ENCODE results near the gene KRT1. TPM values are rescaled to one million over a fixed set of nuclear protein-coding genes. Genes with fewer than 3 reads are reported as not detected.

Gene KRT1
- total and polyA plus RNA-seq, 5 donors, result not detected

DNA sequence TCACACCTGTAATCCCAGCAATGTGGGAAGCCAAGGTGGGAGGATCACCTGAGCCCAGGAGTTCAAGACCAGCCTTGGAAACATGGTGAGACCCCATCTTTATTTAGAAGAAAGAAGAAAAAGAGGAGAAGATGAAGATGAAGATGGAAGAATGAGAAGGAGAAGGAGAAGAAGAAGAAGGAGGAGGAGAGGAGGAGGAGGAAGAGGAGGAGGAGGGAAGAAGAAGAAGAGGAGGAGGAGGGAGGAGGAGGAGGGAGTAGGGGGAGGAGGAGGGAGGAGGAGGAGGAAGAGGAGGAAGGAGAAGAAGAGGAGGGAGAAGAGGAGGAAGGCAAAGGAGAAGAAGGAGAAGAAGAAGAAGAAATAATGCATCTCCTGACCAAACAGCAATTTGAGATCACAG, 9.0 kb upstream of the KRT1 start:
- intact Hi-C loops (cut with DNase I), result no loop called here
- no peak for ATAC-seq
- H3K4me3 ChIP-seq (ENCODE audit: low read length), result no peak overlapping the region
- no peak for DNase-seq
- H3K27me3 ChIP-seq (ENCODE audit: control insufficient read depth, insufficient read depth), result no peaks in the 10 kb centered on the region
- no peak overlapping the region for H3K27ac ChIP-seq (ENCODE audit: low read length)
- no peaks in the 10 kb centered on the region for H3K4me1 ChIP-seq (ENCODE audit: control insufficient read depth, insufficient read depth, low read length)
- H3K9me3 ChIP-seq (ENCODE audit: control insufficient read depth, low read length), result no peaks in the 10 kb centered on the region

DNA sequence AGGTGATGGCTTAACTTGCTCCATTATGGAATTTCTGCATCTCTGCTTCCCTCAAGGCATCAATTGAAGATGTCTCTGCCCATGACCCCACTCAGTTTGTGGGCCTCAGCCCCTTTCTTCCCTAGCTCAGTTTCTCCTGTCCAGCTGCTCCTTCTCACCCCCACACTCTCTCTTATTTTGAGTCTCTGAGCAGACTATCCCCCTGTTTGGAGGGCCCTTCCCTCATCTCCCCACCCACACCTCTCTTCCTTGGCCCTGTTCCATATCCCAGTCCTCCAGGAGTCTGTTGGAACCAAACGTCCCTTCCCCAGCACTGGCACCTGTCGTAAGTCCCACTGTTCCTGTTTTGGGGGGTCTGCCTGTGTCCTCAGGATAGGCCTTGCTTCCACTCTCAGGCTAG, 8.3 kb upstream of the KRT1 start:
- H3K27me3 ChIP-seq (ENCODE audit: control insufficient read depth, insufficient read depth), result no peaks in the 10 kb centered on the region
- H3K27ac ChIP-seq (ENCODE audit: low read length), result no peak overlapping the region
- ATAC-seq (no peak), DNase-seq (no peak)
- no peaks in the 10 kb centered on the region for H3K4me1 ChIP-seq (ENCODE audit: control insufficient read depth, insufficient read depth, low read length)
- no peak overlapping the region for H3K4me3 ChIP-seq (ENCODE audit: low read length)
- intact Hi-C loops (cut with DNase I), result no loop called here
- no peaks in the 10 kb centered on the region for H3K9me3 ChIP-seq (ENCODE audit: control insufficient read depth, low read length)
- WGBS, result 64% methylated on average over 2 of the region's 2 CpGs

DNA sequence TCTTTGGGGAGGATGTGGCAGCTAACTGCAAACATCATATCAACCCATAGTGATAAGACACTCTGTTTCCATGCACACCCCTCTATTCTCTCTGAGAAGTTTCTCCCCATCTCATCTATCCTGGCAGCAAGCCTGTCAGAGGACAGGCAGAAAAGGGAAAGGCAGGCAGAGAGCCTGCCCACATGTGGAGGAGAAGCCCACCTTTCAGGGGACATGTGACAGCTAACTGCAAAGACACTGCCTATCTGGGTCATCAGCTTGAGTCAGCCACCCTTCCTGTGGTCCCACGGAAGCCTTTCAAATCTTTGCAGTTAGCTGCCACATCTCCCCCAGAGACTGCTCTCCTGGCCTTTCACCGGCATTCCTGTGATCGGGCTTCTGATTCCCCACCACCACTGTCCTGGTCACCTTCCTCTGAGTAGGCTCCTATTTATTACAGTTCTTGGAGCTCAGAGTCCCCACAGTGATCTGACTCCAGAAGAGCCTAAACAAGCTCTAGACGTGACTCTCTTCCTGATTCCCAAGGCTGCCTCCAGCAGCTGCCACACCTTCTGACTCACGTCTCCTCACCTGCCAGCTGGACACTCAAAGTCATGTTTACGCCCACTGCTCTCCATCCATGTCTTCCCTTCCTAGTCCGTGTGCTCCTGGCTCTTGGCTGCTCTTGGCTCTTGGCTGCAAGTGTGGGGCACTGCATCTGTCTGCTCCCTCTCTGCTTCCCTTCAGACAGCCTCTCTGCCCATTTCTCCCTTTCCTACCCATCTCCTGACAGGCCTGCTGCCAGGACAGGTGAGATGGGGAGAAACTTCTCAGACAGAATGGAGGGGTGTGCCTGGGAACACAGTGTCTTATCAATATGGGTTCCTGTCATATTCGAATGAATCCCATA, 7.5 kb upstream of the KRT1 start:
- DNase-seq (no peak), ATAC-seq (no peak)
- no peaks in the 10 kb centered on the region for H3K27me3 ChIP-seq (ENCODE audit: control insufficient read depth, insufficient read depth)
- no peak overlapping the region for H3K4me3 ChIP-seq (ENCODE audit: low read length)
- intact Hi-C loops (cut with DNase I), result no loop called here
- no peak overlapping the region for H3K27ac ChIP-seq (ENCODE audit: low read length)
- H3K9me3 ChIP-seq (ENCODE audit: control insufficient read depth, low read length), result no peaks in the 10 kb centered on the region
- no peaks in the 10 kb centered on the region for H3K4me1 ChIP-seq (ENCODE audit: control insufficient read depth, insufficient read depth, low read length)
- 78% methylated on average over 8 of the region's 8 CpGs for WGBS

DNA sequence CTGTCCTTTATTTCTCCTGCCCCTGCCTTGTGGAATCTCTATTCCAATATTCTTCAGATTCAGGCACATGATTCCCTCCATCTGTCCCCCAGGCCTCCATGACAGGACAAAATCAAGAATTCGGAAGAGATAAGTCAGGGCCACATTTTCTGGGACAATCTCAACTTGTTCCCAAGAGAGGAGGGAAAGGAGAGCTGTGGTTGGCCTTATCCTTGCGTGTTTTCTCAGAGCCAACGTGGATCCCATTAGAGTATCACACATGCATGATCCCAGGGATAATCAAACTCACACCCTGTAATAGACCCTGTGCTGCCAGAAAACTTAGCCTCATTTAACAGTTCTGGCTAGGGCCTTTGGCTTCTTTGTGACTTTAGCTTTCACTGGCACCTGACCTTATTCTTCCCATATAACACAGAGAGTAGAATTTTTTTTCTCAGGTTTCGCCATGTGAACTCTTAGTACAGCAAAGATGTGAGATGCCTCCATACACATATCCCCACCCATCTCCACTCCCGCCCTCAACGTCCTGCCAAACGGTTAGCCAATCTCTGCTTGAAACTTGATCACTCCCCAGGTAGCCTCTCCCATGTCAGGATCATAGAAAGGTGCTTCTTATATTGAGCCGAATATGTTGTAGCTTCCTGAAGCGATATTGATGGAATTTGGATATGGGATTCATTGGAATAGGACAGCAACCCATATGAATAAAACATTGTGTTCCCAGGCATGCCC, 6.7 kb upstream of the KRT1 start:
- WGBS, result 70% methylated on average over 9 of the region's 9 CpGs
- Histone ChIP-seq H3K27me3 (ENCODE audit: control insufficient read depth, insufficient read depth) (no peaks in the 10 kb centered on the region), H3K9me3 (ENCODE audit: control insufficient read depth, low read length) (no peaks in the 10 kb centered on the region), H3K4me3 (ENCODE audit: low read length) (no peak overlapping the region), H3K27ac (ENCODE audit: low read length) (no peak overlapping the region), H3K4me1 (ENCODE audit: control insufficient read depth, insufficient read depth, low read length) (no peaks in the 10 kb centered on the region)
- intact Hi-C loops (cut with DNase I), result no loop called here
- no peak for ATAC-seq
- DNase-seq, result no peak

GRCh38 chr12:52686063-52686462, 5.9 kb upstream of the KRT1 start:
- ATAC-seq (no peak), DNase-seq (no peak)
- H3K27me3 ChIP-seq (ENCODE audit: control insufficient read depth, insufficient read depth), result no peaks in the 10 kb centered on the region
- no peaks in the 10 kb centered on the region for H3K4me1 ChIP-seq (ENCODE audit: control insufficient read depth, insufficient read depth, low read length)
- WGBS, result 85% methylated on average over 3 of the region's 3 CpGs
- intact Hi-C loops (cut with DNase I), result no loop called here
- no peaks in the 10 kb centered on the region for H3K9me3 ChIP-seq (ENCODE audit: control insufficient read depth, low read length)
- H3K27ac ChIP-seq (ENCODE audit: low read length), result no peak overlapping the region
- H3K4me3 ChIP-seq (ENCODE audit: low read length), result no peak overlapping the region

GRCh38 chr12:52685406-52685890, 5.2 kb upstream of the KRT1 start:
- Histone ChIP-seq H3K27ac (ENCODE audit: low read length) (no peak overlapping the region), H3K4me1 (ENCODE audit: control insufficient read depth, insufficient read depth, low read length) (no peaks in the 10 kb centered on the region), H3K4me3 (ENCODE audit: low read length) (no peak overlapping the region), H3K27me3 (ENCODE audit: control insufficient read depth, insufficient read depth) (no peaks in the 10 kb centered on the region), H3K9me3 (ENCODE audit: control insufficient read depth, low read length) (no peaks in the 10 kb centered on the region)
- intact Hi-C loops (cut with DNase I), result no loop called here
- whole genome bisulfite sequencing, result 71% methylated on average over 6 of the region's 6 CpGs
- ATAC-seq, result no peak
- no peak for DNase-seq

- H3K27me3 ChIP-seq (ENCODE audit: control insufficient read depth, insufficient read depth), result no peaks in the 10 kb centered on the region
- H3K4me3 ChIP-seq (ENCODE audit: low read length), result no peak overlapping the region
- intact Hi-C loops (cut with DNase I), result no loop called here
- ATAC-seq, result no peak
- H3K9me3 ChIP-seq (ENCODE audit: control insufficient read depth, low read length), result no peaks in the 10 kb centered on the region
- no peak for DNase-seq
- WGBS, result 80% methylated on average over 2 of the region's 2 CpGs
- H3K27ac ChIP-seq (ENCODE audit: low read length), result no peak overlapping the region
- H3K4me1 ChIP-seq (ENCODE audit: control insufficient read depth, insufficient read depth, low read length), result no peaks in the 10 kb centered on the region
Observed at GRCh38 chr12:52684431-52684830, 4.2 kb upstream of the KRT1 start.

- no peak for DNase-seq
- intact Hi-C loops (cut with DNase I), result no loop called here
- Histone ChIP-seq H3K27ac (ENCODE audit: low read length) (no peak overlapping the region), H3K27me3 (ENCODE audit: control insufficient read depth, insufficient read depth) (no peaks in the 10 kb centered on the region), H3K4me1 (ENCODE audit: control insufficient read depth, insufficient read depth, low read length) (no peaks in the 10 kb centered on the region), H3K4me3 (ENCODE audit: low read length) (no peak overlapping the region), H3K9me3 (ENCODE audit: control insufficient read depth, low read length) (no peaks in the 10 kb centered on the region)
- no peak for ATAC-seq
- 85% methylated on average over 12 of the region's 12 CpGs for WGBS
Observed at GRCh38 chr12:52683575-52684300, 3.5 kb upstream of the KRT1 start.

DNA sequence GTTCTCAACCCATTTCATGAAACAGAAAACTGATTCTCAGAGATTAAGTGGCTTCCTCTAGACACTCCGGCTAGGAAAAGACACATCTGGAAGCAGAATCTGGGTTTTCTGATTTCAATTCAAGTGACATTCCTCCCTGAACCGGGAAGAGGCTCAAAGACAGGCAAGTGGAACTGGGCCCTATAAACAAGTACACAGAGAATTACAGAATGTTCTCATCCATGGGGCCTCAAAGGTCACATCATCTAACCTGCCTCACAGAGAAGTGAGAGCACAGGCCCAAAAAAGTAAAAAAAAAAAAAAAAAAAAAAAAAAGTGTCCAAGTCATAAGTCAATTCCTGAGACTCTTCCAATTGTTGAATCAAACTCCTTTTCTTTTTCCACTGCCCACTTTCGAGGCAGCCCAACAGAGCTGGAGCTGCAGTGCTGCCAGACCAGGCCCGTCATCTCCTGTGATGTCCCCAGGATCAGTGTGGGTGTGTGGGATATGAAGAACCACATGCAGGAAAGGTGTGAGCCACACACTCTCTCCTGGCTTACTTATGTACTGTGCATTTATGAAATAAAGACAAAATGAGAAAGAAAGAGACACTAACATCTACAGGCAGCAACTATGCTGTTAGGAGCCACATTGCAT, 2.8 kb upstream of the KRT1 start:
- Histone ChIP-seq H3K9me3 (ENCODE audit: control insufficient read depth, low read length) (no peaks in the 10 kb centered on the region), H3K4me1 (ENCODE audit: control insufficient read depth, insufficient read depth, low read length) (no peaks in the 10 kb centered on the region), H3K27ac (ENCODE audit: low read length) (no peak overlapping the region), H3K27me3 (ENCODE audit: control insufficient read depth, insufficient read depth) (no peaks in the 10 kb centered on the region), H3K4me3 (ENCODE audit: low read length) (no peak overlapping the region)
- DNase-seq (no peak), ATAC-seq (no peak)
- 71% methylated on average over 4 of the region's 4 CpGs for WGBS
- intact Hi-C loops (cut with DNase I), result no loop called here

GRCh38 chr12:52682381-52682660, 2.1 kb upstream of the KRT1 start:
- no peaks in the 10 kb centered on the region for H3K27me3 ChIP-seq (ENCODE audit: control insufficient read depth, insufficient read depth)
- H3K9me3 ChIP-seq (ENCODE audit: control insufficient read depth, low read length), result no peaks in the 10 kb centered on the region
- H3K4me3 ChIP-seq (ENCODE audit: low read length), result no peak overlapping the region
- ATAC-seq (no peak), DNase-seq (no peak)
- intact Hi-C loops (cut with DNase I), result no loop called here
- no peak overlapping the region for H3K27ac ChIP-seq (ENCODE audit: low read length)
- no peaks in the 10 kb centered on the region for H3K4me1 ChIP-seq (ENCODE audit: control insufficient read depth, insufficient read depth, low read length)
- 74% methylated on average over 2 of the region's 2 CpGs for WGBS

All from right cardiac atrium (tissue), 5 donors.